Prostate gland (tissue), 2 donors: Measurements from ENCODE around the gene ANGPTL8. TPM values are rescaled to one million over a fixed set of nuclear protein-coding genes. Genes with fewer than 3 reads are reported as not detected.

ENCODE experiments used
- DNase-seq: peaks from one replicate; pipeline ENCODE4 v3.0.0-alpha.2; 2019; ENCODE audit warnings: low spot score
- H3K27ac ChIP-seq, 2 donors: fragments of 200-600 bp; sonication (generic); 2 replicates each; pipeline ENCODE4 v1.5.1; 2017 to 2019
- H3K27me3 ChIP-seq: fragments of 200-600 bp; sonication (generic); replicated peaks from 2 replicates; pipeline ENCODE4 v1.5.1; 2019; ENCODE audit not compliant: insufficient read depth
- H3K36me3 ChIP-seq, 2 donors: fragments of 200-600 bp; sonication (generic); 1 replicate in 1 of 2; 2 replicates in 1 of 2; pipeline versions ENCODE4 v1.5.1 to v1.8.1; 2017 to 2019
- H3K4me1 ChIP-seq: fragments of 200-600 bp; sonication (generic); replicated peaks from 2 replicates; pipeline ENCODE4 v1.5.1; 2019
- H3K4me3 ChIP-seq, 2 donors: fragments of 200-600 bp; sonication (generic); 2 replicates each; pipeline ENCODE4 v1.5.1; 2017 to 2019
- H3K9me3 ChIP-seq: fragments of 200-600 bp; sonication (generic); 2 replicates; pipeline ENCODE4 v1.5.1; 2017
- CTCF ChIP-seq, 4 experiments: fragments of 200-600 bp in 2 of 4; fragments of 450-650 bp in 2 of 4; sonication (generic) in 2 of 4; IDR thresholded peaks; 1 replicate in 3 of 4; 2 replicates in 1 of 4; pipeline ENCODE4 v1.5.1; 2016 to 2019; ENCODE audit warnings: antibody characterized with exemption in 4 of 4, mild to moderate bottlenecking in 2 of 4, moderate library complexity in 2 of 4
- POLR2A ChIP-seq: fragments of 450-650 bp; IDR thresholded peaks from one replicate; pipeline ENCODE4 v1.6.1; 2016; ENCODE audit warnings: antibody characterized with exemption, mild to moderate bottlenecking
- POLR2AphosphoS5 ChIP-seq: sonication (generic); formaldehyde crosslinking; IDR thresholded peaks from one replicate; pipeline ENCODE4 v1.6.1; 2017; ENCODE audit warnings: antibody characterized with exemption
- WGBS: methylation state at CpG from one replicate; pipeline ENCODE4 v1.1.5; 2018; 5-methylcytosine and 5-hydroxymethylcytosine counted together
- intact Hi-C: fragments of 100-400 bp; cut with DNase I; formaldehyde crosslinking; loops from one replicate; pipeline ENCODE4 v1.14.2; 2022
- total RNA-seq, 2 donors: library from RNA; depleted of rRNA; stranded (reverse); fragments of >200 nt; gene quantifications; one replicate each; pipeline ENCODE4 v1.1.0, GENCODE V29; 2016

ANGPTL8 gene
- total RNA-seq, 2 donors from 2014 or later = not detected

DNA sequence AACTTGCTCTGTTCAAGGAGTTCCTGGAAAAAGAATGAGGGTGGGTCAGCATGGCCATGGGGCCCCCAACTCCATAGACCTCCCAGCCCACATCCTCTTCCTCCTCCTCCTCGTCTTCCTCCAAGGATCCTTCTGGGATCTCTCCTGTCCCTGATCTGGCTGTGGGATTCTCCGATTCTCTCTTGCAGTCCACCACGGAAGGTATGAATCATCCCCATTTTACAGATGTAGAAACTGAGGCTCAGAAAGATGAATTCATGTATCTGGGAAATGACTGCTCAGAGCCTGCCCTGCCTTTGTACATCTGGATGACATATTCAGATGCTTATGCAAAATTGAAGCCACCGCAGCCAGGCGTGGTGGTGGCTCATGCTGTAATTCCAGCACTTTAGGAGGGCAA lies 39.9 kb upstream of the ANGPTL8 start:
- TF ChIP-seq POLR2A (no peak), CTCF (IDR thresholded peaks at IDR 0.05) (no peak), POLR2AphosphoS5 (no peak)
- 84% methylated on average over 5 of the region's 5 CpGs for WGBS
- Histone ChIP-seq H3K36me3 (no peaks in the 10 kb centered on the region), H3K27me3 (no peaks in the 10 kb centered on the region), H3K4me1 (no peaks in the 10 kb centered on the region), H3K27ac (peak overlapping the region; percentile 33 to 43), H3K4me3 (no peak overlapping the region), H3K9me3 (no peaks in the 10 kb centered on the region)
- DNase-seq = no peak
- intact Hi-C loops = no loop called here

DNA sequence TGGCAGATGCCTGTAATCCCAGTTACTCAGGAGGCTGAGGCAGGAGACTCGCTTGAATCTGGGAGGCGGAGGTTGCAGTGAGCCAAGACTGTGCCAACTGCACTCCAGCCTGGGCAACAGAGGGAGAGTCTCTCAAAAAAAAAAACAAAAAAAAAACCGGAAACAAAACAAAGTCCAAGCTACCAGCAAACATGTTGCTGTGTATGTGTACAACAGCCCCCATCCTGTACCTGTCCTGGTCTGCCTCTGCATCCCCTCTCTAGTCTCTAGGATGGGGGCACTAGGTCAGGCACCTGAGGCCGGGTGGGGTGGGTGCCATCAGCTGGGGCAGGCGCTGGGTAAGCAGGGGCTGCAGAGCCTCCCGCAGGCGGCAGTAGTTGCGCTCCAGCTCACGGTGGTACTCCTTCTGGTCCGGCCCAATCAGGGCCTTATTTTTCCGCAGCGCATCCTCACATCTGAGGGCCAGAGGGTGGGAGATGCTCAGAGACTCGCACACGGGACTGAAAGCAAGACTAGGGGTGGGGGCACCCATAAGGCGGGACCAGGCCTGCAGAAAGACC lies 39.3 kb upstream of the ANGPTL8 start:
- Histone ChIP-seq H3K27ac (peak overlapping the region in 1 of 2 donors; percentile 43), H3K4me1 (no peaks in the 10 kb centered on the region), H3K27me3 (no peaks in the 10 kb centered on the region), H3K36me3 (no peaks in the 10 kb centered on the region), H3K4me3 (no peak overlapping the region), H3K9me3 (no peaks in the 10 kb centered on the region)
- 87% methylated on average over 15 of the region's 15 CpGs for WGBS
- intact Hi-C loops = loop anchor here (5.0 kb wide), 1 partner anchor 263 kb away; no protein-coding TSS in a partner anchor
- no peak for TF ChIP-seq POLR2AphosphoS5
- DNase-seq = no peak

DNA sequence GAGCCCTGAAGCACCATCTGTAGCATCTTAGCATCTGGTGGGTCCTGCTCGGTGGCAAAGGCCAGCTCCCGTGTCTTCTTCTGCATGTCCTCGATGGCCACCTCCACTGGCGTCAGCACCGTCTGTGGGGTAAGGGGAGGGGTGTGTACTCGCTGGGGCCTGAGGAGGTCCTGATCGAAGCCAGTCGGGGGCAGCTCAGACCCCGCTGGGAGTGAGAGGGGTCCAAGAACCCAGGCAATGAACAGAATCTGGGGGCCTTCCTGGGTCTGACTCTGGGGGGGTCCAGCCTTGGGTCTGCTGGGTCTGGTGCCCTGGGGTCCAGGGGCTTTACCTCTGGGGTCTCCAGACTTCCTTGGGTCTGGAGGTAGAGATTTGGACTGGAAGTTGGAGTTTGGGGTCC lies 38.5 kb upstream of the ANGPTL8 start:
- intact Hi-C loops = loop anchor here (5.0 kb wide), 1 partner anchor 264 kb away; no protein-coding TSS in a partner anchor
- no peak for TF ChIP-seq CTCF (IDR thresholded peaks at IDR 0.05)
- TF ChIP-seq POLR2A = no peak
- no peak for TF ChIP-seq POLR2AphosphoS5
- no peaks in the 10 kb centered on the region for H3K4me1 ChIP-seq
- H3K9me3 ChIP-seq = no peaks in the 10 kb centered on the region
- no peak for DNase-seq
- 78% methylated on average over 9 of the region's 9 CpGs for WGBS
- H3K27ac ChIP-seq = no peak overlapping the region
- no peaks in the 10 kb centered on the region for H3K27me3 ChIP-seq
- no peaks in the 10 kb centered on the region for H3K36me3 ChIP-seq
- no peak overlapping the region for H3K4me3 ChIP-seq

GRCh38 chr19:11201791-11202190 lies 37.6 kb upstream of the ANGPTL8 start:
- Histone ChIP-seq H3K4me1 (no peaks in the 10 kb centered on the region), H3K4me3 (no peak overlapping the region), H3K27ac (peak overlapping the region in 1 of 2 donors; percentile 85), H3K36me3 (no peaks in the 10 kb centered on the region), H3K9me3 (no peaks in the 10 kb centered on the region), H3K27me3 (no peaks in the 10 kb centered on the region)
- WGBS = 88% methylated on average over 24 of the region's 24 CpGs
- TF ChIP-seq POLR2A (no peak), CTCF (IDR thresholded peaks at IDR 0.05) (no peak), POLR2AphosphoS5 (no peak)
- no peak for DNase-seq
- intact Hi-C loops = loop anchor here (5.0 kb wide), 1 partner anchor 264 kb away; no protein-coding TSS in a partner anchor

DNA sequence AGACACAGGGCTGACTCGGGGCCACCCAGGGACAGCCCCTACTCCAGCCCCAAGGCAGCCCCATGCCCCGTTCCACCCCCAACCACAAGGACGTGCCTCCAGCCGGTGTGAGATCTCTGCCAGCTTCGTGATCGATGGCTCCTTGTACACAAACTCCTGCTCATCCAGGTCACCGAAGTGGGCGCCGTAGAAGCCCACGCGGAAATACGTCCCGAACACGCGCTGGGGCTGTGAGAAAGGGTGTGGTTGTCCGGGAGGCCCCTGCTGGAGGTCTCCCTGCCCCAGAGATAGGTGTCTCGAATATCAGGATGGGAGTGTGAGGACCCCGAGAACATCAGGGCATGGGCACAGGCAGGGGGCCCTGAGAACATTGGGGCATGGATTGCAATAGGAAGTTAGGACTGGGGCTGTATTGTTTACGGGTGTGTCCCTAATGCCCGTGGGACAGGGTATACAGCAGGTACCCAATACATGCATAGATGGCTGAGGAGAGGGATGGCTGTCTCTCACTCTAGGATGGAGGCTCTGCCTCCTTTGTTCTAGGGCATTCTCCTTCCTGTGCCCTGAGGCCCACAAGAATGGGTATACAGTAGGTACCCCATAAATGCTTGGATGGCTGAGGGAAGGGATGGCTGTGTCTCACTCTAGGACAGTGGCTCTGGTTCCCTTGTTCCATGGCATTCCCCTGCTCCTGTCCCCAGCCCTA lies 36.8 kb upstream of the ANGPTL8 start:
- Histone ChIP-seq H3K4me1 (no peaks in the 10 kb centered on the region), H3K27ac (peak overlapping the region; percentile 74 to 85), H3K9me3 (no peaks in the 10 kb centered on the region), H3K27me3 (no peaks in the 10 kb centered on the region), H3K36me3 (no peaks in the 10 kb centered on the region), H3K4me3 (no peak overlapping the region)
- DNase-seq = no peak
- WGBS = 68% methylated on average over 20 of the region's 20 CpGs
- intact Hi-C loops = loop anchor here (5.0 kb wide), 1 partner anchor 265 kb away; no protein-coding TSS in a partner anchor
- no peak for TF ChIP-seq POLR2A
- no peak for TF ChIP-seq CTCF (IDR thresholded peaks at IDR 0.05)
- TF ChIP-seq POLR2AphosphoS5 = no peak
